ENCODE measurements around the gene AKR1C4.
"Not testable (repeated sequence)": the region's sequence is repeated elsewhere in the genome, so short reads cannot be mapped to it uniquely, and the experiment has no call there.

AKR1C4 gene

DNA sequence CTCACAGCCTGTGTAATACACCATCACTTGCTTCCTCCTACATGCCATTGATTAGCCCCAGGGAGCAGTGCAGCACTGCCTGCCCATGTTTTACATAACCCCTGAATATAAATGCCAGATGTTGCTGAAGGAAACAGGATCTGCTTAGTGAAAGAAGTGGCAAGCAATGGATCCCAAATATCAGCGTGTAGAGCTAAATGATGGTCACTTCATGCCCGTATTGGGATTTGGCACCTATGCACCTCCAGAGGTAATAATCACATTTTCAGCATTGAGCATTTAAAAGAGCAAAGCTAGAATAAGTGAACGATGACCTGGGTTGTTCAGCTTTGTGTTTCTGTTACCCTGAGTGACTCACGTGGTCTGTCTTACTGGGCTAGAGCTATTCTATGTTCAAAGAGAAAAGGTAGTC is at the start of gene AKR1C4:
Gene AKR1C4, plus strand, starts transcription at position 136 of the 412 bp plus-strand sequence. Its CDS starts 31 bp downstream, at position 167.
- FAIRE-seq: no peak

DNA sequence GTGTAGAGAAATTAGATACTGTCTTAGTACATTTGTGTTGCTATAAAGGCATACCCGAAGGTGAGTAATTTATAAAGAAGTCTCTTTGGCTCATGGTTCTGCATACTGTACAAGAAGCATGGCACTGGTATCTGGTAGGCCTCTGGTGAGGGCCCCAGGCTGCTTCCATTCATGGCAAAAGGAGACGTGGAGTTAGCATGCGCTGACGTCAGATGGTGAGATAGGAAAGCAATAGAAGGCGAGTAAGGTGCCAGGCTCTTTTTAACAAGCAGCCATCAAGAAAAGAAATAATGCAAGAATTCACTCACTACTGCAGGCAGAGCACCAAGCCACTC is 49.8 kb upstream of the AKR1C4 start:
- no peak for FAIRE-seq

DNA sequence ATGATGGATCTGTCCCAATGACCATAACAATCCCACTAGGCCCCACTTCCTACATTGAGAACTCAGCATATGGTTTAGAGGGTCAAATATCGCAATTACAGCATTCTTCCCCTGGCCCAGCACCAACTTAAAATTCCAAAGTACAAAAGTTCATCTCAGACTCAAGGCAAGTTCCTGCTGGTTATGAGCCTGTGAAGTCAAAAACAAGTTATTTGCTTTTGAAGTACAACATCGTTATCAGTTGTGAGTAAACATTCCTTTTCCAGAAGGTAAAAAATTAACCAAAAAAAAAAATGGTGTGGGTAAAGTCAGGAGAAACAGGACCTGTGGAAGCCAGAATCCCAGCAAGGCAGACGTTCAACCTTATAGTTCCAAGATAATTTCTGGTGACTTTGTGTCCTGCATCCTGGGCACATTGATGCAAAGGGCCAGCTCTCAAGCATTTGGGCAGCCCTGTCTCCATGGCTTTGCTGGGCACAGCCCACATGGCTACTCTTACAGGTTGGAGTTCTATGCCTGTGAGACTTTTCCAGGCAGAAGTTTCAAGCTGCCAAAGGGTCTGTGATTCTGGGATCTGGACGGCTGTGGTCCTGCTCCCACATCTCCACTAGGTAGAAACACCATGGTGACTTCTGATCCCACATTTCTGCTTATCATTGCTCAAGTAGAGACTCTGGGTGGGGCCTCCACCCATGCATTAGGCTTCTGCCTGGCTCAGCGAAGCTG is 49.2 kb upstream of the AKR1C4 start:
- FAIRE-seq: no peak

DNA sequence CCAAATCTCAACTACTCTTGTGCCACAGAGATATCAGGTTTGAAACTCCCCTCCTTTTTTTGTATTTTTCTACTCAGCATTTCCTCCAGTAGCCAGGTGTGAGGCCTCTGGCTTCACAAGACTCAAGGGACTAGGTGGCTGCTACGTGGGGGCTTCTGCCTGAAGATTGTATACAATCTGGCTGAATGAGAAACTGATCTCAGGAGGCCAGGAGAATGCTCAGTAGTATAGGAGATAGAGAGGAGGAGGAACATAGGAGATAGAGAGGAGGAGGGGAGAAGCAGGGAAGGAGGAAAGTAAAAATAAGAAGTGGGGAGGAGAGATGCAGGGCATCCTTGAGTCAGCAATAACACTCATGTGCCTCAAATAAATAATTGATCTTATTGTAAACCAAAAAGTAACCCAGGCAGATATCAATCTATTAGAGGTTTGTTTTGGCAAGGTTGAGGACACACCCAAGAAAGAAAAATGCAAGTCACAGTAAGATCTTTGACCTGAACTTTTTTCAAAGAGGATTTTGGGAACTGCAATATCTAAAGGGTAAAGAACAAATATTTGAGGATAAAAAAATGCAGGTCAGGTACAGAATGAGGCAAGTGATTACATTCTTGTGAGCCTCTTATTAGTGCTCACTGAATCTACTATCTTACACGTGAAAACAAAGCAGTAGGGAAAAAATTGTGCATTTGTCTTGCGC is 48.5 kb upstream of the AKR1C4 start:
- FAIRE-seq: no peak

- FAIRE-seq: no peak
Measured at GRCh38 chr10:5148678-5149032, 48.0 kb upstream of the AKR1C4 start.

DNA sequence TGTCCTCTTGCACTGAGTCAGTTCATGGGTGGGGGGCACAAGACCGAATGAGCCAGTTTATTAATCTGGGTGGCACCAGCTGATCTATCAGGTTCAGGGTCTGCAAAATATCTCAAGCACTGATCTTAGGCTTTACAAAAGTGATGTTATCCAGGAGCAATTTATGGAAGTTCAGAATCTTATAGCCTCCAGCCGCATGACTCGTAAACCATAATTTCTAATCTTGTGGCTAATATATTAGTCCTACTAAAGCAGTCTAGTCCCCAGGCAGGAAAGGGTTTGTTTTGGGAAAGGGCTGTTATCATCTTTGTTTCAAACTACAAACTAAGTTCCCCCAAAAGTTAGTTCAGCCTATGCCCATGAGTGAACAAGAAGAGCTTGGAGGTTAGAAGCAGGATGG is 45.6 kb upstream of the AKR1C4 start:
- no peak for FAIRE-seq

- FAIRE-seq: no peak
Measured at GRCh38 chr10:5155951-5156350, 40.7 kb upstream of the AKR1C4 start.

DNA sequence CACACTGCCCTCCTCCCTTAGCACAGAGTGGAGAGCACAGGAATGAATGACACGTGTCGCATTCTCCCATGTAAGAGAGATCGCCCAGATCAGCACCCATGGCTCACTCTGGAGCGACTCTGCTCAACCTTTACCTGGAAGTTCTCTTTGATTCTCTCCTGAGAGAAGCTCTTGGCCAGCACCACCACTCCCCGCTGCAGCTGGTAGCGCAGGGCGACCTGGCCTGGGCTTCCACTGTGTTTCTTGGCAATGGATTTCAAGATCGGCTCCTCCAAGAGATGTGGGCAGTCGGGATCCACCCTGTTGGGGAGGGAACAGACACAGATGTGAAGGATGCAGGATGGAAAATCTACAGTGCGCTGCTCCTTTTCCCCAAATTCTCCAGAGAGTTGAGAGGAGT is 39.1 kb upstream of the AKR1C4 start:
- no peak for FAIRE-seq

DNA sequence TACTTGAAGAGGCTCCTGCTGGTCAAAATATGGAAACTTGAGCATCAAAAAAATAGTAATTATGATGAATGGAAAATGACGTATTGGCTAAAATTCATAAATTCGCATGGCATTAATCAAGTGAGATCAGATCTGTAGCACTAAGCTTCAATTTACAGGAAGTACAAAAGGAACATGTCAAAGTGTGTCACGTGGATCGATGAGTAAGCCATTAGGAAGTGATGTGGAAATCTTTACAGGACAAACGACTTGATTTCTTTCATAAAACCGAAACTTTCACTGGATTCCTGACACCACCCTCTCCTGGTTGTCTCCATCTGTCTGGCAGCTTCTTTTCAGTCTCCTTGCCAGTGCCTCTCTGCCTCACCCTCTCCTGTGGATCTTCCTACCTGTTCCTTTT is 37.5 kb upstream of the AKR1C4 start:
- FAIRE-seq: no peak

DNA sequence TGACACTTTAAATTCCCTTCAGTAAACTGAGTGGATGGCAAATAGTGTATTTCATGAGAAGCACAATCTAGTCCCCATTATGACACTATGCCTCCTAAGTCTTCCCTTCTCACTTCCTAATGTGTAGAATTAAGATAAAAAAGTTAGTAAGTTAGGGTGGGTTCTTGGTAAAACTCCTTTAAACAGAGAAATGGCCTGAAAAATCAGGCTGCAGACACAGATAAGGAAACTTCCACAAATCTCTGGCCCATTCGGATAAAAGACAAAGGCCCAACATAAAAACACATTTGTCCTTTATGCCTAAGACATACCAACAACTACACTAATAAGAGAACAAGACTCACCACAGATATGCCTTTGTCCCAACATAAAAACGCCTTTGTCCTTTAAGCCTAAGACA is 33.1 kb upstream of the AKR1C4 start:
- no peak for FAIRE-seq

GRCh38 chr10:5165738-5166137 is 30.9 kb upstream of the AKR1C4 start:
- no peak for FAIRE-seq

- FAIRE-seq: no peak
Measured at GRCh38 chr10:5168897-5169420, 27.7 kb upstream of the AKR1C4 start.

DNA sequence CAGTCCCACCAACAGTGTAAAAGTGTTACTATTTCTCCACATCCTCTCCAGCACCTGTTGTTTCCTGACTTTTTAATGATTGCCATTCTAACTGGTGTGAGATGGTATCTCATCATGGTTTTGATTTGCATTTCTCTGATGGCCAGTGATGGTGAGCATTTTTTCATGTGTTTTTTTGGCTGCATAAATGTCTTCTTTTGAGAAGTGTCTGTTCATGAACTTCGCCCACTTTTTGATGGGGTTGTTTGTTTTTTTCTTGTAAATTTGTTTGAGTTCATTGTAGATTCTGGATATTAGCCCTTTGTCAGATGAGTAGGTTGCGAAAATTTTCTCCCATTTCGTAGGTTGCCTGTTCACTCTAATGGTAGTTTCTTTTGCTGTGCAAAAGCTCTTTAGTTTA is 21.1 kb upstream of the AKR1C4 start:
- FAIRE-seq: not testable (repeated sequence)

DNA sequence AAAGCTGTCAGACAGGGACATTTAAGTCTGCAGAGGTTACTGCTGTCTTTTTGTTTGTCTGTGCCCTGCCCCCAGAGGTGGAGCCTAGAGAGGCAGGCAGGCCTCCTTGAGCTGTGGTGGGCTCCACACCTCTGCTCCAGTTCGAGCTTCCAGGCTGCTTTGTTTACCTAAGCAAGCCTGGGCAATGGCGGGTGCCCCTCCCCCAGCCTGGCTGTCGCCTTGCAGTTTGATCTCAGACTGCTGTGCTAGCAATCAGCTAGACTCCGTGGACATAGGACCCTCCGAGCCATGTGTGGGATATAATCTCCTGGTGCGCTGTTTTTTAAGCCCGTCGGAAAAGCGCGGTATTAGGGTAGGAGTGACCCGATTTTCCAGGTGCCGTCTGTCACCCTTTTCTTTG is 16.1 kb upstream of the AKR1C4 start:
- not testable (repeated sequence) for FAIRE-seq

DNA sequence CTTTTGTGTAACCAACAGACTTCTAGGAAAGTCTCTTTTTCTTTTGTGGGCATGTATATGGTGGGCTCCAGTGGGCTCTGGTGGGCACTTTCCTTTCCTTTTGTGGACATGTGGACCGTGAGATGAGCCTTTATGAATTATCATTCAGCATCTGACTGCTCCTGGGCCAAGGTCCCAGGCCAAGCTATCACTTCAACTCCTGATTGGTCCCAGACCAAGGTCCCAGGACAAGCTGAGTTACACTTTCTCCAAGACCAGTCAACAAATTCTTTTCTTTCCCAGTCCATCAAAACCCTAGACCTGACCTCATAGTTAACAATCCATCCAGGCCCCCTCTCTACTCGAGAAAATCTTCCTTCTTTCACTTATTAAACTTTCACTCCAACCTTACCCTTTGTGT is 12.7 kb upstream of the AKR1C4 start:
- FAIRE-seq: no peak

- FAIRE-seq: no peak
Measured at GRCh38 chr10:5184987-5185775, 11.5 kb upstream of the AKR1C4 start, which contains the start of gene AKR1C8. Gene AKR1C8 (minus strand): TSS chr10:5185150. CDS start chr10:5185104, 46 bp downstream.

DNA sequence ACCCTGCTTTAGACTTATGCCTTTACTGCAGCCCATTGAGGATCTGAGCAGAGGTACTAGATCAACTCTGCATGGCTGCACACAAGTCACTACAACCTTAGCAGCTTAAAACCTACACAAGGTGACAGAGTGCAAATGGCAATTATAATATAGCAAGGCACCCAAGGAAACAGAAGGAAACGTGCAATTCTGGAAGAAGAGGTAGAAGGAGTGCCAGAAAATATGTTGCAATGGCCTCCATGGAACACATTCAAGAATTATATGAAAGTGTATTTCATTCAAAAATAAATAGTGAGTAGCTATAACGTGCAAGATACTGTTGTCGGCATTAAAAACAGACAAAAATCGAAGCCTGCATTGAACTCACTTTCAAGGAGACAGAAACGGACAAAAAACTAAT is 8.8 kb upstream of the AKR1C4 start:
- FAIRE-seq: no peak

GRCh38 chr10:5188358-5188757 is 8.3 kb upstream of the AKR1C4 start:
- no peak for FAIRE-seq

DNA sequence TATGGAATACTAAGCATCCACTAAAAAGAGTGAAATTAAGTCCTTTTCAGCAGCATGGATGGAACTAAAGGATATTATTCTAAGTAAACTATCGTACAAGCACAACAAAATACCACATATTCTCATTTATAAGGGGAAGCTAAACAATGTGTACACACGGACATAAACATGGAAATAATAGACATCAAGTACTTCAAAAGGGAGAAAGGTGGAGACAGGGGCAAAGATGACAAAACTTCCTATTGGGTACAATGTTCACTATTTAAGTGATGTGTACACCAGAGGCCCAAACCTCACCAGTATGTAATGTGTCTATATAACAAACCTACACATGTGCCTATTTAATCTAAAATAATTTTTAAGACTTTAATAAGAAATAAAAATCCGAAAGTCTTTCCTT is 2.2 kb upstream of the AKR1C4 start:
- no peak for FAIRE-seq

- FAIRE-seq: no peak
Measured at GRCh38 chr10:5195727-5196374, 786 bp upstream of the AKR1C4 start.

DNA sequence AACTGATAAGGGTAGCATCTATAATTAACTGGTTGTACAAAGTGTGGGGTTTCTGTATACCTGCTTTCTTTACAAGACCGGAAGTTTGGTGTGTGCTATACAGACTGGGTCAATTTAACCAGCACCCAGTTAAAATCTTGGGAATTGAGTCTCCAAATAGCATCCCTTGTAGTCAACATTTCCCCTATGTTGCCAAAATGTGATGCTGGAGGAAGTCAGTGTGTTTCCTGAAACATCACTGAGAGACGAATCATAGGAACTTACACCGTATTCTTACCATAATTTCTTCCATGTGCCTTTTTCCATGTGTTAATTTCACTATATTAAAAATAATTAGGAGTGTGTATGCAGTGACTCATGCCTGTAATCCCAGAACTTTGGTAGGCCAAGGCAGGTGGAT is 1.7 kb downstream of the AKR1C4 start:
- no peak for FAIRE-seq

- FAIRE-seq: no peak
Measured at GRCh38 chr10:5199398-5199797, 2.8 kb downstream of the AKR1C4 start.

GRCh38 chr10:5206799-5207198 is 10.2 kb downstream of the AKR1C4 start:
- no peak for FAIRE-seq
